Ovary (tissue), 9 donors: ENCODE measurements around the gene ZNF391. TPM values are rescaled to one million over a fixed set of nuclear protein-coding genes. Genes with fewer than 3 reads are reported as not detected.

ENCODE experiments used
- DNase-seq, 5 donors: peaks; one replicate each; pipeline ENCODE4 v3.0.0-alpha.2; 2019 to 2020
- H3K27ac ChIP-seq, 2 donors: fragments of 200-600 bp; one replicate each; pipeline versions ENCODE4 v1.5.1 to v1.8.0; 2019 to 2022
- H3K27me3 ChIP-seq: fragments of 200-600 bp; one replicate; pipeline ENCODE4 v1.8.0; 2022
- H3K36me3 ChIP-seq: fragments of 200-600 bp; sonication (generic); one replicate; pipeline ENCODE4 v1.5.1; 2019
- H3K4me1 ChIP-seq: one replicate; pipeline ENCODE4 v1.8.1; 2013; ENCODE audit warnings: mild to moderate bottlenecking, moderate library complexity; ENCODE audit not compliant: insufficient read depth
- H3K4me3 ChIP-seq: fragments of 200-600 bp; sonication (generic); one replicate; pipeline ENCODE4 v1.5.1; 2017
- H3K9me3 ChIP-seq, 2 donors: fragments of 200-600 bp in 1 of 2; sonication (generic) in 1 of 2; one replicate each; pipeline versions ENCODE4 v1.5.1 to v1.8.1; 2013 to 2019; ENCODE audit warnings: mild to moderate bottlenecking in 1 of 2, moderate library complexity in 1 of 2
- EP300 ChIP-seq: sonication (generic); formaldehyde crosslinking; IDR thresholded peaks from one replicate; pipeline ENCODE4 v1.6.1; 2017; ENCODE audit warnings: antibody characterized with exemption
- POLR2A ChIP-seq: fragments of 450-650 bp; IDR thresholded peaks from one replicate; pipeline ENCODE4 v1.6.1; 2017; ENCODE audit warnings: antibody characterized with exemption, mild to moderate bottlenecking, moderate library complexity
- WGBS, 3 donors: extraction: QIAGEN DNeasy Blood & Tissue Kit in 1 of 3; methylation state at CpG; one replicate each; pipeline versions ENCODE4 v1.1.5 to v1.1.7; 2013 to 2017; 5-methylcytosine and 5-hydroxymethylcytosine counted together
- intact Hi-C, 4 donors: fragments of 100-400 bp; cut with DNase I; formaldehyde crosslinking; loops; one replicate each; pipeline versions ENCODE4 v1.11.0 to v1.15.1; 2022 to 2023
- polyA plus RNA-seq, 2 donors: library from polyadenylated mRNA; stranded (reverse); fragments of 200-250 nt in 1 of 2; fragments of 350-450 nt in 1 of 2; fragmentation: Illumina TruSeq in 1 of 2; extraction: RNeasy Lipid Tissue Mini Kit (QIAGEN cat#74804) in 1 of 2; gene quantifications; one replicate each; pipeline ENCODE4 v1.2.3, GENCODE V29; 2013 to 2014
- small RNA-seq: library from RNA; depleted of rRNA; stranded (forward); fragments of <200 nt; gene quantifications from one replicate; pipeline ENCODE3, GENCODE V24; 2016
- total RNA-seq, 7 donors: library from RNA; depleted of rRNA in 2 of 7; stranded (reverse); fragments of >200 nt in 2 of 7; fragmentation: NEBNext Ultra II Directional in 3 of 7; extraction: Animal tissue kit (Norgen Biotek cat#: 25700) in 3 of 7; gene quantifications; one replicate each; pipeline versions ENCODE4 v1.1.0 to v1.2.4, GENCODE V29; 2016 to 2023
- TF ChIP-seq, protein P1 (sequence below), 3 donors: fragments of 450-650 bp in 2 of 3; fragments of 200-600 bp in 1 of 3; IDR thresholded peaks; one replicate each; pipeline versions ENCODE4 v1.5.1 to v1.8.0; 2016 to 2022; ENCODE audit warnings: antibody characterized with exemption in 3 of 3, mild to moderate bottlenecking in 1 of 3
- donor health status: DM: no; HTN: no; CAD: no; lungs with moderate emphysema.
- donor health status: DM: no; HTN: no; CAD: no.
- donor health status: Bipolar disorder and iron deficiency.
- donor health status: DM: yes; HTN: yes; CAD: no.
- donor health status: DM: no; HTN: no; CAD: no.
- donor health status: DM: yes; HTN: yes; CAD: no.

Gene ZNF391
- total and polyA plus RNA-seq, 9 donors, result 2.3 to 10.1 (median 6.0) TPM

GRCh38 chr6:27452496-27452897, 63.9 kb downstream of the ZNF391 start:
- TF ChIP-seq, protein P1, sequence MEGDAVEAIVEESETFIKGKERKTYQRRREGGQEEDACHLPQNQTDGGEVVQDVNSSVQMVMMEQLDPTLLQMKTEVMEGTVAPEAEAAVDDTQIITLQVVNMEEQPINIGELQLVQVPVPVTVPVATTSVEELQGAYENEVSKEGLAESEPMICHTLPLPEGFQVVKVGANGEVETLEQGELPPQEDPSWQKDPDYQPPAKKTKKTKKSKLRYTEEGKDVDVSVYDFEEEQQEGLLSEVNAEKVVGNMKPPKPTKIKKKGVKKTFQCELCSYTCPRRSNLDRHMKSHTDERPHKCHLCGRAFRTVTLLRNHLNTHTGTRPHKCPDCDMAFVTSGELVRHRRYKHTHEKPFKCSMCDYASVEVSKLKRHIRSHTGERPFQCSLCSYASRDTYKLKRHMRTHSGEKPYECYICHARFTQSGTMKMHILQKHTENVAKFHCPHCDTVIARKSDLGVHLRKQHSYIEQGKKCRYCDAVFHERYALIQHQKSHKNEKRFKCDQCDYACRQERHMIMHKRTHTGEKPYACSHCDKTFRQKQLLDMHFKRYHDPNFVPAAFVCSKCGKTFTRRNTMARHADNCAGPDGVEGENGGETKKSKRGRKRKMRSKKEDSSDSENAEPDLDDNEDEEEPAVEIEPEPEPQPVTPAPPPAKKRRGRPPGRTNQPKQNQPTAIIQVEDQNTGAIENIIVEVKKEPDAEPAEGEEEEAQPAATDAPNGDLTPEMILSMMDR (IDR thresholded peaks at IDR 0.05), result no peak
- TF ChIP-seq POLR2A (no peak), EP300 (no peak)
- Histone ChIP-seq H3K36me3 (peaks cover 4% of the 10 kb centered on the region), H3K4me3 (no peak overlapping the region), H3K27ac (no peak overlapping the region), H3K4me1 (no peaks in the 10 kb centered on the region), H3K9me3 (peaks cover 0 to 36% of the 10 kb centered on the region in 2 donors), H3K27me3 (no peaks in the 10 kb centered on the region)
- 98 to 99% (median 99%) methylated on average over 3 of the region's 3 CpGs for WGBS, 3 donors
- intact Hi-C loops, result no loop called here
- no peak for DNase-seq

Small RNAs within 50 kb of the gene (small RNA-seq; reads per million reads assigned to genes)
- gene MCFD2P1, result not detected

Other genes with a start within 250 kb of the ZNF391 start
- gene PRSS16, start 141.1 kb upstream of the ZNF391 start, total RNA-seq, result 10 to 100 TPM in 1 of 7 donors, 1 to 10 TPM in 6; 1.7 to 16.9 (median 3.2) TPM
- gene PRSS16, start 141.1 kb upstream of the ZNF391 start, polyA plus RNA-seq, result 1 to 10 TPM; 2.8 to 3.5 TPM
- gene POM121L2, start 76.5 kb upstream of the ZNF391 start, total RNA-seq, result under 1 TPM in 1 of 7 donors, not detected in 6; 0.05 TPM
- gene POM121L2, start 76.5 kb upstream of the ZNF391 start, polyA plus RNA-seq, result under 1 TPM in 1 of 2 donors, not detected in 1; 0.02 TPM
- 10 to 100 TPM in 2 of 7 donors, 1 to 10 TPM in 5; 5.2 to 11.5 (median 8.3) TPM for gene ZNF184, start 84.3 kb downstream of the ZNF391 start, total RNA-seq
- 1 to 10 TPM; 4.4 to 5.3 TPM for gene ZNF184, start 84.3 kb downstream of the ZNF391 start, polyA plus RNA-seq